HG03432 (cell line): Measurements from ENCODE around the gene FAF2.
A peak's percentile ranks its signal among the peaks of the same experiment; 100 is the strongest.
"Not testable (repeated sequence)": the region's sequence is repeated elsewhere in the genome, so short reads cannot be mapped to it uniquely, and the experiment has no call there.

Experiments used
- ATAC-seq: cut with Tn5 transposase; IDR thresholded peaks from one replicate; pipeline ENCODE4 v1.9.1; 2021; ENCODE audit warnings: mild to moderate bottlenecking, moderate library complexity; ENCODE audit not compliant: unreplicated experiment

FAF2 gene

GRCh38 chr5:176416965-176417364 is 31.2 kb upstream of the FAF2 start:
- no peak for ATAC-seq

- no peak for ATAC-seq
Measured at GRCh38 chr5:176418251-176418650, 29.9 kb upstream of the FAF2 start.

- no peak for ATAC-seq
Measured at GRCh38 chr5:176420086-176420485, 28.1 kb upstream of the FAF2 start.

GRCh38 chr5:176420972-176421544 is 27.1 kb upstream of the FAF2 start:
- ATAC-seq = no peak

- ATAC-seq = no peak
Measured at GRCh38 chr5:176424181-176424580, 24.0 kb upstream of the FAF2 start.

- no peak for ATAC-seq
Measured at GRCh38 chr5:176425138-176425537, 23.0 kb upstream of the FAF2 start.

GRCh38 chr5:176425791-176426190 is 22.4 kb upstream of the FAF2 start:
- no peak for ATAC-seq

GRCh38 chr5:176426876-176427275 is 21.3 kb upstream of the FAF2 start:
- no peak for ATAC-seq

GRCh38 chr5:176427971-176428370 is 20.2 kb upstream of the FAF2 start:
- no peak for ATAC-seq

- no peak for ATAC-seq
Measured at GRCh38 chr5:176429972-176430371, 18.2 kb upstream of the FAF2 start.

- no peak for ATAC-seq
Measured at GRCh38 chr5:176432707-176433106, 15.5 kb upstream of the FAF2 start.

GRCh38 chr5:176436656-176437055 is 11.5 kb upstream of the FAF2 start:
- ATAC-seq = no peak

- ATAC-seq = no peak
Measured at GRCh38 chr5:176438959-176439757, 9.0 kb upstream of the FAF2 start.

GRCh38 chr5:176440927-176441706 is 7.1 kb upstream of the FAF2 start:
- no peak for ATAC-seq

GRCh38 chr5:176441921-176442323 is 6.3 kb upstream of the FAF2 start:
- no peak for ATAC-seq

- ATAC-seq = not testable (repeated sequence)
Measured at GRCh38 chr5:176442911-176443310, 5.3 kb upstream of the FAF2 start.

- ATAC-seq = no peak
Measured at GRCh38 chr5:176444742-176445141, 3.4 kb upstream of the FAF2 start.

- ATAC-seq = no peak
Measured at GRCh38 chr5:176446028-176446665, 2.0 kb upstream of the FAF2 start.

GRCh38 chr5:176446884-176447590 is 1.1 kb upstream of the FAF2 start:
- peak; percentile 3 for ATAC-seq

GRCh38 chr5:176447591-176447977 is 601 bp upstream of the FAF2 start:
- ATAC-seq = peak; percentile 41

GRCh38 chr5:176450077-176450476 is 1.9 kb downstream of the FAF2 start:
- ATAC-seq = no peak
